GM19324 (cell line): ENCODE data around the gene RPS27L.
A peak's percentile ranks its signal among the peaks of the same experiment; 100 is the strongest.

Source experiments
- ATAC-seq: cut with Tn5 transposase; IDR thresholded peaks from one replicate; pipeline ENCODE4 v1.9.1; 2021; ENCODE audit warnings: mild to moderate bottlenecking, moderate library complexity; ENCODE audit not compliant: unreplicated experiment, low FRiP score

The RPS27L gene

GRCh38 chr15:63188247-63188925 lies 31.1 kb upstream of the RPS27L start:
- no peak for ATAC-seq

- no peak for ATAC-seq
These were observed 30.4 kb upstream of the RPS27L start for GRCh38 chr15:63187589-63188226.

- ATAC-seq = no peak
These were observed 28.8 kb upstream of the RPS27L start for GRCh38 chr15:63186065-63186464.

- no peak for ATAC-seq
These were observed 27.9 kb upstream of the RPS27L start for GRCh38 chr15:63185206-63185605.

GRCh38 chr15:63181648-63182047 lies 24.4 kb upstream of the RPS27L start:
- ATAC-seq = no peak

- ATAC-seq = no peak
These were observed 23.5 kb upstream of the RPS27L start for GRCh38 chr15:63180746-63181145.

- no peak for ATAC-seq
These were observed 20.8 kb upstream of the RPS27L start for GRCh38 chr15:63178034-63178433.

- ATAC-seq = no peak
These were observed 19.0 kb upstream of the RPS27L start for GRCh38 chr15:63176302-63176701.

- no peak for ATAC-seq
These were observed 15.7 kb upstream of the RPS27L start for GRCh38 chr15:63172851-63173451.

GRCh38 chr15:63172376-63172775 lies 15.1 kb upstream of the RPS27L start:
- ATAC-seq = no peak

GRCh38 chr15:63169788-63170187 lies 12.5 kb upstream of the RPS27L start:
- no peak for ATAC-seq

- no peak for ATAC-seq
These were observed 8.9 kb upstream of the RPS27L start for GRCh38 chr15:63166219-63166618.

GRCh38 chr15:63165166-63165859 lies 8.0 kb upstream of the RPS27L start:
- no peak for ATAC-seq

- no peak for ATAC-seq
These were observed 5.9 kb upstream of the RPS27L start for GRCh38 chr15:63163217-63163616.

GRCh38 chr15:63160638-63161037 lies 3.4 kb upstream of the RPS27L start:
- ATAC-seq = no peak

GRCh38 chr15:63157891-63158431 lies 684 bp upstream of the RPS27L start:
- peak; percentile 14 for ATAC-seq

GRCh38 chr15:63156755-63157117 lies 541 bp downstream of the RPS27L start:
- peak; percentile 15 for ATAC-seq

- ATAC-seq = no peak
These were observed 1.1 kb downstream of the RPS27L start for GRCh38 chr15:63156086-63156710.

GRCh38 chr15:63155486-63155885 lies 1.8 kb downstream of the RPS27L start:
- no peak for ATAC-seq

- ATAC-seq = no peak
These were observed 5.6 kb downstream of the RPS27L start for GRCh38 chr15:63151665-63152064.

GRCh38 chr15:63146684-63147083 lies 10.6 kb downstream of the RPS27L start:
- ATAC-seq = no peak
